ENCODE measurements around the gene RNASEL.

Gene RNASEL, protein sequence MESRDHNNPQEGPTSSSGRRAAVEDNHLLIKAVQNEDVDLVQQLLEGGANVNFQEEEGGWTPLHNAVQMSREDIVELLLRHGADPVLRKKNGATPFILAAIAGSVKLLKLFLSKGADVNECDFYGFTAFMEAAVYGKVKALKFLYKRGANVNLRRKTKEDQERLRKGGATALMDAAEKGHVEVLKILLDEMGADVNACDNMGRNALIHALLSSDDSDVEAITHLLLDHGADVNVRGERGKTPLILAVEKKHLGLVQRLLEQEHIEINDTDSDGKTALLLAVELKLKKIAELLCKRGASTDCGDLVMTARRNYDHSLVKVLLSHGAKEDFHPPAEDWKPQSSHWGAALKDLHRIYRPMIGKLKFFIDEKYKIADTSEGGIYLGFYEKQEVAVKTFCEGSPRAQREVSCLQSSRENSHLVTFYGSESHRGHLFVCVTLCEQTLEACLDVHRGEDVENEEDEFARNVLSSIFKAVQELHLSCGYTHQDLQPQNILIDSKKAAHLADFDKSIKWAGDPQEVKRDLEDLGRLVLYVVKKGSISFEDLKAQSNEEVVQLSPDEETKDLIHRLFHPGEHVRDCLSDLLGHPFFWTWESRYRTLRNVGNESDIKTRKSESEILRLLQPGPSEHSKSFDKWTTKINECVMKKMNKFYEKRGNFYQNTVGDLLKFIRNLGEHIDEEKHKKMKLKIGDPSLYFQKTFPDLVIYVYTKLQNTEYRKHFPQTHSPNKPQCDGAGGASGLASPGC

DNA sequence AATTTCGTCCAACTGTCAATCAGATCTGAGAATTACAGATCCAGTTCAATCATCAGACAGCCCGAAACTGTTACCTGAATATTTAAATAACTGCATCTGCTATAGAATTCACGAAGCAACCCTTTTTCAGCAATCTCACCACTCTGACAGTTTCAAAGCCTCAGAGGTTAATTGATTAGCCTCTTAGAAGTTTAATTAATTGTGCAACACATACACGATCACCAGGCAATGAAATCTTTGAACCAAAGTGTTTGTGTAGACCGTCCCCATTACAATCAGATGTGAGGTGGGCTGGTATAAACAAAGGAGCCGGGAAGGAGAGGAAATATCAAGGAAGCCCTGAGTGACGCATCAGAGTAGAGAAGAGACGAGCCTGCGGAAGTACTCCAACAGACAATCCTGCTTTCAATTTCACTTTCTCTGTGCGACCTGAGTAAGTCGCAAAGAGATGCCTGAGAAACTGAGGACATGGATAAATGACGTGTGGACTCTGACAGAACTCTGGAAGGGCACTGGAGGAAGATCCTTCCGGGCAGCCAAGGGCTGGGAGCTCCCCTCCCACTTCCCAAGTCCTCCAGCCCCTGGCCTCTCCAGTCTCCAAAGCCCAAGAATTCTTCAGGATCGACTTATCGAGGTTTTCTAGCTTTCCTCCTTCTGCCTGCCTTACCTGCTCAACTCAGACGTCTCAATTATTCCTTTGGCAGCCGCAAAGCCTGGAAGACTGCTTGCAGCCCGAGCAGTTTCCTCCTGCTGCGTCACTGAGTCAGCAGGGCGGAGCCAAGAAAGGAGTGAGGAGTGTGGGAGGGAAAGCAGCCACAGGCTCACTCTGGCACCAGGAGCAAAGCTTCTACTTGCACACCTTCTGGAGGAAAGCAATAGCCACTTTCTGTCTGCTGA lies at the start of gene RNASEL:
RNASEL (minus strand) TSS at position 757 of the 897 bp plus-strand sequence. CDS start 2,450 bp downstream, outside the sequence.
- peak; percentile 85 for DNase-seq

DNA sequence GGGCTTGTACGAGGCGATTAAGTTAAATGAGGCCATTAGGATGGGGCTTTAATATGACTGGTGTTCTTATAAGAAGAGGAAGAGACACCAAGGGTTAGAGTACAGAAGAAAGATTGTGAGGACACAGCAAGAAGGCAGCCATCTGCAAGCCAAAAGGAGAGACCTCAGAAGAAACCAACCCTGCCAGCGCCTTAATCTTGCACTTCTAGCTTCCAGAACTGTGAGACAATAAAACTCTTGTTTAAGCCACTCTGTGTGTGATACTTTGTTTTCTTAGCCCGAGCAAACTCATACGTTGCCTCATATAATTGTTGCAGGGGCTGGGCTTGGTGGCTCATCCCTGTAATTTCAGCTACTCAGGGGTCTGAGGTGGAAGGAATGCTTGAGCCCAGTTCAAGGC lies 48.7 kb upstream of the RNASEL start:
- DNase-seq, result no peak

DNA sequence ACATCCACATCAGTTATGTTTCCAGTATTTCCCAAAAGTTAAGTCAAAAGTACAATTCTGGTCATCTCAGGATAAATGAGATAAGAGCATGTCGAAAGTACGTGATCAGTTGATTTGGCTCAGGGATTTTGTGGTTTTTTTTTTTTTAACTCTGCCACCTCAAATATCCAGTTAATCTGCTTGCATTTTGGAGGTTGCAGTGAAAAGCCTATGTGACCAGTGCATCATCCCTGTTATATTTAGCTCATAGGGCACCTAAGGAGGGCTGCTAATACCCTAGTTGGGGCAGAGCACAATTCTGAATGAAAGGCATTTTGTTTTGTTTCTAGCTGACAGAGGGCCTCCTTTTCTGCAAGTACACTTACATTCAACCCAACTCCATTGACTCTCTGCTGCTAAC lies 46.8 kb upstream of the RNASEL start:
- no peak for DNase-seq

DNA sequence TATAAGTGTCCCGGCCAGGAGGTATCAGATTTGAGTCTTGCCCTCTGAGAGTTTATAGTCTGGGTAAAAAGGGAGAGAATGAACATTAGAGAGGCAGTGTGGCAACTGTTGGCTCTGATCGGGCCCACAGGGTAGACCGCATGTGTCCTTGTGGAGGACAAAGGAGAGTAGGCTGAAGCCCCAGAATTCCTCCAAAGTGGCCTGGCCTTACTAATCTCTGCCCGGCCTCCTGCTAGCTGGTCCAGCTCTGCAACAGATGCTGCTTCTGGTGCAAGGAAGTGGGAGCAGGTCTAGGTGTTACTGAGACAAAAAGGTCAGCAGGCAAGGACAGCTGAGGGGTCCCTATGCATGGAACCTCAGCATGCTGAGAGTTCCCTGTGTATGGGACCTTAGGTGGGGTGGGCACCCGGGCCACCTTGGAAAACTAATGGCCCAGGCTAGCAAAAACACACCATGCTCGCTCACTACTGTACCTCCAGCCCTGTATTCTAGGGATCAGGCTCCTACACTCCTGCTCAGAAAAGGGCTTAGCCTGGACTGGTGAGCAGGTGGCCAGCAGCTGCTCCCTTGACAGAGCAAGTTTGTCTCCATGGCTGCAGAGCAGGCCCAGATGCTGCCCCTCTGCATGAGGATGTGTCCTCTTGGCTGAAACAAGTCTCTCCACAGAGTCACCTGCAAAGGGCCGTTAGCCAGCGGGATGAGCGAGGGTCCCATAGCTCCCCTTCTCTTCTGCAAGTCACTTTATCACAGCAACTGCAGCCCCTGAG lies 45.4 kb upstream of the RNASEL start:
- DNase-seq, result no peak

DNA sequence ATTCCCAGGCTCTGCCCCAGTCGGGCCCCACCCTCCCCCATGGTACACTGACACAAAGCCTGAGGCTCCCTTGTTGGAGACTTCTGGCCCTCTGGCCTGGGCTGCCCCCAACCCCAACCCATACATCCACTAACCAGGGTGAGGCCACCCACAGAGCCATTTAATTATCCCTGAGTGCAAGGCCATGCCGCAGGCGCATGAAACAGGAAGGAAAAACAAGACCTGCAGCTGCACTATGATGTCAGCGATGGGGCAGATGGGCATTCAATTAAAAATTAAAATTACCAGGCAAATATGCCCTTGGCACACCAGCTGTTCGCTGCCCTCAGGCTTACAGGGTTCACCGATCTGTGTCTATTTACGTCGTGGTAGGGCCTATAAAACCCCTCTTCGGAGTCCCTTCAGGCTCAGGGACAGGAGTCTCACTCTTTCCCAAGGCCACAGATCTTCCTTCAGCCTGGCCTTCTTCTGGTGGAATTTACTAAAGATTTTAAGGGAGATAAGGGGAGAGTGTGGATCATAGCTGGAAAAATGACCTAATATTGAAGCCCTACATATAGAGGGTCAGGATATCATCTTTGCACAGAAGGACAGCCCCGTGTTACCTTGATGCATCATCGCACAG lies 44.7 kb upstream of the RNASEL start:
- DNase-seq, result no peak

DNA sequence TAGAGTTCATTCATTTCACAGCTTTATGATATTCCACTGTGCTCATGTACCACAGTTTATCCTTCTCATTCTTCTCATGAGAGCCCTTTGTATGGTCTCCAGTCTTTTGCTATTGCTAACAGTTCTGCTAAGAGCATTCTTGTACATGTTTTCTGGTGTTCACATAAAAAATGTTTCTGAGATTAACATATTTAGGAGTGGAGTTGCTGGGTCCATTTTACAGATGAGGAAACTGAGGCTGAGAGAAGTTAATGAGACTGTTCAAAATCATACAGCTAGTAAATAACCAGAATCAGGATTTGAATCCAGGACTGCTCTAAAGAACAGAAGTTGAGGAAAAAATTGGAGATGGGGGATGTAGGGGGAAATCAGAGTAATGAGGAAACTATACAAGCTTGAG lies 44.0 kb upstream of the RNASEL start:
- no peak for DNase-seq

DNA sequence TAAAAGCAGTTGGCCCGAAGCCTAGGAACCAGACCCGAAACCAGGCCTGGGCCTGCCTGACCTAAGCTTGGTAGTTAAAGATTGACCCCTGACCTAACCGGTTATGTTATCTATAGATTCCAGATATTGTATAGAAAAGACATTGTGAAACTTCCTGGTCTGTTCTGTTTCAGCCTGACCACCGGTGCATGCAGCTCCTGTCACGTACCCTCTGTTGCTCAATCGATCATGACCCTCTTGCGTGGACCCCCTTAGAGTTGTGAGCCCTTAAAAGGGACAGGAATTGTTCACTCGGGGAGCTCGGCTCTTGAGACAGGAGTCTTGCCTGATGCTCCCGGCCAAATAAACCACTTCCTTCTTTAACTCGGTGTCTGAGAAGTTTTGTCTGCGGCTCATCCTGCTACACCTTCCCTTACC lies 43.4 kb upstream of the RNASEL start:
- DNase-seq, result peak; percentile 23

DNA sequence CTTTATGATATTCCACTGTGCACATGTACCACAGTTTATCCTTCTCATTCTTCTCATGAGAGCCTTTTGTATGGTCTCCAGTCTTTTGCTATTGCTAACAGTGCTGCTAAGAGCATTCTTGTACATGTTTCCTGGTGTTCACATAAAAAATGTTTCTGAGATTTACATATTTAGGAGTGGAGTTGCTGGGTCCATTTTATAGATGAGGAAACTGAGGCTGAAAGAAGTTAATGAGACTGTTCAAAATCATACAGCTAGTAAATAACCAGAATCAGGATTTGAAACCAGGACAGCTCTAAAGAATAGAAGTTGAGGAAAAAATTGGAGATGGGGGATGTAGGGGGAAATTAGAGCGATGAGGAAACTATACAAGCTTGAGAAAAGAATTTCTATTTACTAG lies 42.9 kb upstream of the RNASEL start:
- DNase-seq, result no peak

DNA sequence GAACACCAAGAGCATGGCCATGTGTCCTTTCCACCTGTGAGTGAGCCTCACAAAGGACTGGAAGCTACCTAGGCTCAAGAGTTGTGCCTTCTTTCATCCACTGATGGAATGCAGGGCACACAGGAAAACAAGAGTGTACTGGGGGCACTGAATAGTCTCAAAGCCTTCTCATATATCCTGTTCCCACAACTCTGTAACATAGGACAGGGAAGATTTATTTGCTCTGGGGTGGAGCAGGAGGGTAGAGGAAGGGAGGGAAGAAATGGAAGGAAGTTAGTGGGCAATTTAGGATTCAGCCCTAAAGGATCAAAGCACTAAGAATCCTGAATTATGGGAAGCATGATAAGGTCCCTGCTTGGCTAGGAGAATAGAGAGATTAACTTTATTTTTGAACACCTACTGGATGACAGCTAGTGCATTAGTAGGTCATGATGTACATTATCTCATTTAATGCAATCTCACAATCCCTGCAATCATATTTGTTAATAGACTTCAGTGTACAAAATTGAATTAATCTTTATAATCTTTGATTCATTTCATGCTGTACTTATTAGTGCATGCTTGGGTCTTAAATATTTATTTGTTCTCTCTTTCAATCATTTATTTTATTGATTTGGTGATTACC lies 42.1 kb upstream of the RNASEL start:
- no peak for DNase-seq

DNA sequence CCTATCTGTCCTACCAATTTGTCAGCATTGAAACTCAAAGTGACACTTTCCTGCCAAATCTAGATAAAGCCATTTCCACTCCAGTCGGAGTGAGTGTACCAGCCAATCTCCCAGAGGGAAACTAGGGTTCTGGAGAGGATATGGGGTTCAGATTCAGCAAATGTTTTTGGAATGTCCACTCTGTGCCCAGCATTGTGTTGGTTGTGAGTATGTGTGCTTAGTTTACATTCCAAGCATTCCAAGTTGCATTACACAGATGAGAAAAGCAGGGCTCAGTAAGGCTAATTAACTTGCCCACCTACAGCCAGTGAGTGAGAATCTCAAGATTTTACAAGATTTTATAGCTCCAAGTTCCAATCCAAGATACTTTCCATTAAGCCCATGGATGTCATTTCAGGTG lies 41.5 kb upstream of the RNASEL start:
- no peak for DNase-seq

DNA sequence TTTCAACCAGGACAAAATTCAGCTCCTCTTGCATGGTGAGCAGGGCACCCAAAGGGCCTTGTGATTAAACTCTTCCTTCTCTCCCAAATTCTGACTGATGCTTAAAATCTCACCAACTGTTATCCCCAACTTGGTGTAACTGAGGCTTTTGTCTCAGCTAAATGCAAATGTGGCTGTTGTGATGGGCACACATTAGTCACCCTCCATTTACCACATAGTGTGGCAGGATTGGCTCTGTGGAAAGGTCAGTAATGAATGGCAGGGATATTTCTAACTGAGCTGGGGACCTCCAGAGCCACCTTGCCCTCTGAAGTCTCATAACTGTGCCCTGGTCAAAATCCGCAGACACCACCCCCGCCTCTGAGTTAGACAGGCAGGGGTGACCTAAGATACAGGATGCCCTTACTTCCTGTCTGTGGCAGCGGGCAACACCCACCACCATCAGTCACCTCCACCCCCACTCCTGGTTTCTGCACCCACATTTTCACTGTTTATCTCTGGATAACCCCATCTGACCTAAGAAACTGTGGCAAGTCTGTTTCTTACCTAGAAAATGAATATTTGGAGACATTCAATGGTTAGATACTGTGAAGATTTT lies 40.5 kb upstream of the RNASEL start:
- DNase-seq, result peak; percentile 52

DNA sequence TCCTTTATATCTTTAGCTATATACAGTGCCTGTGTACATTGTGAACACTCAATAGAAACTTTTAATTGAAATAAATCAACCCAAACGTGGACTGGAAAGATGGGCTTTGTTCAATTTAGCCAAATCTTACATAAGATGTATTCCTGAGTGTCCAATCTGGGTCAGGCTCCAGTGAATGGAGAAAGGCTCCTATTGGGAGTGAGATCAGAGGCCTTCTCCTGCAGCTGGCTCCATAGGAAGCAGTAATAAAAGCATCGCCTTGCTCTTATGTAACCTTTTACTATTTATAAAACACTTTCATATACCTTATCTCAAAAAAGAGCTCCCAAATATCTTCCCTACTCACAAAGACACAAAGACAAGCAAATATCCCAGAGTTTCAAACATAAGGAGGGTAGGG lies 40.0 kb upstream of the RNASEL start:
- no peak for DNase-seq

DNA sequence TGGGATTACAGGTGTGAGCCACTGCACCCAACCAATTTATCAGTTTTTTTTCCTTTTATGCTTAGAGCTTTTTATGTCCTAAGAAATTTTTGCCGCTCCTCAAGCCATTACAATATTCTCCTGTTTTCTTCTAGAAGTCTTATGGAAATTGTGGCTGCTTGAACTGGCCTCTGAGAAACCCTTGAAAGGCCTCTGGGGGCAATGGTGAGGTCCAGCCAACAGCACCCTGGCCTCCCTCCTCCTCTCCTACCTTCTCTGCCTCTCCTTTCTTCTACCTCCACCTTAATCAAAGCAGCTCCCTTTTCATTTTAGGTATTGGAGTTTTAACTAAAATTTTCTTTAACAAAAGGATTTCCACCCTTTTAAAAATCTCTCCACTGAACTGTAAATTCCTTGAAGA lies 39.6 kb upstream of the RNASEL start:
- no peak for DNase-seq

DNA sequence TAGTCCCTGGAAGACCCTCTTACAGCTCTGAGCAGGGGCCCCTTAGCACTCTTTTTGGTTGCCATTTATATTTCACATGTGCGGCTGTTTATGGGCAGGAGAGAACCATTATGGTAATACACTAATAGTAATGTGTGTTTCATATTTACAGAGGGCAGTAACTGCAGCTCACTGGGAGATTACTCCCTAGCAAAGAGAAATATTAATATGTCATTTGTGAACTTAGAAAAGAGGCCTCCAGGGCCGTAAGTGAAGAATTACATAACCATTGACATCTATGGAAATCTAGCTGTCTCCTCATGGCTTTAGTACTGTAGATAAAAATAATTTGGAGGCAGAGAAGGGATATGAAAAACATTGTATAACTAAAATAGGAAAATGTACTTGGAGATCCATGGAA lies 38.6 kb upstream of the RNASEL start:
- DNase-seq, result no peak

DNA sequence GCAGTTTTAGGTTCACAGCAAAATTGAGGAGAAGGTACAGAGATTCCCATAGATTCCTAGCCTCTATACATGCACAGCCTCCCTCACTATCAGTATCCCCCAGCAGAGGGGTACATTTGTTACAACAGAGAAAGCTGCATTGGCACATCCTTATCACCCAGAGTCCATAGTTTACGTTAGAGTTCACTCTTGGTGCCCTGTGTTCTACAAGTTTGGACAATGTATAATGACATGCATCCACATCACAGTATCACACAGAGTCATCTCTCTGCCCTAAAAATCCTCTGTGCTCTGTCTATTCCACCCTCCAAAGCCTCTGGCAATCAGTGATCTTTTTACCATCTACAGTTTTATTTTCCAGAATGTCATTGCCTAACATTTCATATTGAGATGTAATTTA lies 37.5 kb upstream of the RNASEL start:
- peak; percentile 81 for DNase-seq

DNA sequence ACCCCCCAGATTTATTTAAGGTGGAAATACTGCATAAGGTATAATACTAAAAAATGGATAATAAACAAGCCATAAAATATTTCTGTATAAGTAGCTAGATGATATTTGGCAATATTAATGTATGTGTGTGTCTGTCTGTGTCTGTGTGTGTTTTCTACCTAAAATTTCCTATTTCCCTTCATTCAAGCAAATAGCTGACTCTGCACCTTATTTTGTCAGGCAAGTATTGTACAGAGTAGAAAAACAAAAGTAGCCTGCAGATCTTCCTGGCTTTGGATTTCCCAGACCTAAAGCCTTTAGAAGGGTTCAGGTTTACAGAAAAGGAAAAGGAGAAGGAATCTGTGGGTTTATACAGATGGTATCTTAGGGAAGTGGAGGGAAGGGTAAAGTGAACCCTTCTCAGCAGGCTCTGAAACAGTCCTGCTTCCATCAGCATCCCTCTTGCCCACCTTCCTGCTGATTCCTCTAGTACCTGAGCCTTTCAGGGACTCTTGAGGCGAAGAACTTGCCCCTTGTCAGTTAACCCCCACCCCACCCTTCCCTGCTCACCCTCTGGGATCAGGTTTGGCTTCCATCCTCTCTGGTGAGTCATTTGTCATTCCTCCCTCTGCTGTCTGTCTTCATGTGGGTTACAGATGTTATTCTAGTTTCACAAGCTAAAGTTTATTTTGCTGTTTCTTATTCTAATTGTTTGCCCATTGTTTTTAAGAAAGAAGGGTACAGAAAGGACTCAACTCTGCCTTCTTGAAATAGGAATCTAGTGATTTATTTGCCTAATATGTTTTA lies 36.9 kb upstream of the RNASEL start:
- DNase-seq, result no peak

DNA sequence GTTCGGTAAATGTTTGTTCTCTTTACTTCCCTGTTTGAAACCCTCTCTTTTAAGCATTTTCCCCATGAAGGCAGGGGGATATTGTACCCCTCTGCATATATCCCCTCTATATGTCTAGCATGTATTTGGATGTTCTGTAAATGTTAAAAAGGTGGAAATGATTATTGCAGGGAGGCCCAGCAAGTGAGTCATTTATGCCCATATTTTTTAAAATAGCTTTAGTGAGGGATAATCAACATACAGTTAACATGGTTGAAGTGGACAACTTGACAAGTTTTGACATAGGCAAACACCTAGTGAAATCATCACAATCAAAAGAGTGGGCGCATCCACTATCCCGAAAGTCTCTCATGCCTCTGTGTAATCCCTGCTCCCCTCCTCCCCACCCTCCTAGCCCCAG lies 36.0 kb upstream of the RNASEL start:
- DNase-seq, result no peak

DNA sequence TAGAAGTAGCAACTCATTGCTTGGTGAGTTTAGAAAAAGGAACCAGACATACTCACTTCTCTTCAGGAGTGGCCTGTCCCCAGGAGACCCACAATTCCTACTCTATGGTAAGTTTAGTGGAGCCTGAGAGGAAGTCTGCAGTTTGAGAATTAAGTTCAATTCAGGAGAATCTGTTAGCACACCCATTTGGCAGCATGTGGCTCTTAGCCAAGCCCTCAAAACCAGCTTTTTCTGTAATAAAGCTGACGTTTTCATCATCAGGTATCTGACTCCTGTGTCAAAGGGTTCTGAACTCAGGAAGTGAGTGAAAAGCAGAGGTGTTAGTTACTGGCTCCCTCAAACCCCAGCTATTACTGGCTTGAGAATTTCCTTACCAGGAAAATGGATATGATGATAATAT lies 35.5 kb upstream of the RNASEL start:
- no peak for DNase-seq

DNA sequence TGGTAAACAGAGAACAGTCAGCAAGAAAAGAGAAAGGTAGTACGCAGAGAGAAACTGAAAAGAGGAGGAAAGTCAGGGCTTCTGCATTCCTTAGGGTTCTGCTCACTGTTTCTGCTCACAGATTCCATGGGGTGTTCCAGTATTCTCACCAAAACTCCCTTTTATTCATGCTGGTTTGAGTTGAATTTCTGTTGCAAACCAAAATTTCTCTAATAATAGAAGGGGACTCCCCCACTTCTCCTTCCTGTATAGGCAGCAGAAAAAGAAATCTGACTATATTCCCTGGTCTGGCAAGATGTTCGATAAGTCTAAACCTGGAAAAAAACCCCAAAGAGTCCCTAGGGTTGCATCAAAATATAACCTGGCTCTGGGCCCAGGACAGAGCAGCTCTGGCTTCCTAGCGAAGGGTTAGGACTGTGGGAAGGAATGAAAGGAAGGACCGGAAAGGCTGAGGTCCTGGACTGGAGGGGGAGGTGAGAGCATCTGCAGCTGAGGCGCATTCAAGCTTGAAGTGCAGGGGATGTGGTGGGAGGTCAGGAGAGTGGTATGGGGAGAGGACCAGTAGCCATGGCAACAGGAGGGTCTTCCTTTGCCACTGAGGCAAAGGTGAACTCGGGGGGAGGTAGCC lies 34.0 kb upstream of the RNASEL start:
- no peak for DNase-seq

DNA sequence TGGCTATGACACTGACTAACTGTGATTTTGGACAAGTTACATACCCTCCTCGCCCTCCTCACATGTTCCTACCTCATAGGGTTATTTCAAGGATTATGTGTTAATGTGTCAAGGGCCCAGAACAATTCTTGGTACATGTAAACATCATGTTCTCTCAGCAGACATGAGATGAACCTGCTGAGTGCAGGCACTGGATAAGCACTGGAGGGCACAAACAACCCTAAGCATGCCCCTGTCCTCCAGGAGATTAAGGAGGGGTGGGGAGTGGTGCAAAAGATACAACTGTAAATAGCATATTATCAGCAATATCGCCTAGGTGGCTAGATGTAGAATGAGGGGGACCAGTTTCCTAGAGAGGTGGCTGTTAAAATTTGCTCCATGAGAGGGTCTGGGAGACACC lies 32.9 kb upstream of the RNASEL start:
- DNase-seq, result peak; percentile 79

Measured in hematopoietic multipotent progenitor cell treated with erythropoietin and hydrocortisone succinate and interleukin-3 and kit ligand, for 8 days (in vitro differentiated cells).